HG02623 (cell line): Measurements from ENCODE around the gene ANP32D.
A peak's percentile ranks its signal among the peaks of the same experiment; 100 is the strongest.
"Not testable (repeated sequence)": the region's sequence is repeated elsewhere in the genome, so short reads cannot be mapped to it uniquely, and the experiment has no call there.

Experiments used
- ATAC-seq: cut with Tn5 transposase; IDR thresholded peaks from one replicate; pipeline ENCODE4 v1.9.1; 2021; ENCODE audit warnings: moderate library complexity; ENCODE audit not compliant: unreplicated experiment

The ANP32D gene

DNA sequence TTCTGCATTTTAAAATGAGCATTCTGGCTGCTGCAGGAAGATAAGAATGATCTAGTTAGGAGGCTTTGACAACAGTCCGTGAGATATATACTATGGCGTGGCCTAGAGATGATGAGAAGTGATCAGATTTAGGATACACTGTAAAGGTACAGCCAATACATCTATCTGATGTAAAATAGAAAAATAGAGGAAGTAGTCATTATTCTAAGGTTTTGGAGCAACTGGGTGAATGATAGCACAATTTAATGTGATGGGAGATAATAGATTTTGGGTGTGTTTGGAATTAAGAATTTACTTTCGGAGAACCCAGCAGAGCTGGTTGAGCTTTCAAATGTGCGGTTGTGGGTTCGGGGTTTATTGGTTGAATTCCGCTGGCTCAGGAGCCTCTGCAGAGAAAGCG is at the start of gene ANP32D:
Gene ANP32D, plus strand, starts transcription at position 301 of the 400 bp plus-strand sequence. CDS start 106 bp downstream, outside the sequence.
- ATAC-seq: no peak

DNA sequence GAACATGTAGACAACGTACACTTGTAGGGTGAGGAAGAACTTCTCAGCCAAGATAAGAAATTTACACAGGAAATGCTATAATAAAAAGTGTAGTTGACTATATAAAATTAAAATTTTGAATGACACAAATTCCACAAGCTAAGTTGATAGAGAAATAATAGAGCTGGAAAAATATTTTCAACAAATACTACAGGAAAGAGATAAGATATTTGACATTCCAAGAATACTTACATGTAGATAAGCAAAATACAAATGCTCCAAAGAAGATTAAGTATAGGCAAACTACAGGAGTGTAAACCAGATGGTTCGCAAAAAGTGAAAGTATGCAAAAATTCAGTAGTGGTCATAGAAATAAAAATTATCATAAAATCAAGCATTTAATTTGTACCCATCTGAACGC is 49.2 kb upstream of the ANP32D start:
- no peak for ATAC-seq

DNA sequence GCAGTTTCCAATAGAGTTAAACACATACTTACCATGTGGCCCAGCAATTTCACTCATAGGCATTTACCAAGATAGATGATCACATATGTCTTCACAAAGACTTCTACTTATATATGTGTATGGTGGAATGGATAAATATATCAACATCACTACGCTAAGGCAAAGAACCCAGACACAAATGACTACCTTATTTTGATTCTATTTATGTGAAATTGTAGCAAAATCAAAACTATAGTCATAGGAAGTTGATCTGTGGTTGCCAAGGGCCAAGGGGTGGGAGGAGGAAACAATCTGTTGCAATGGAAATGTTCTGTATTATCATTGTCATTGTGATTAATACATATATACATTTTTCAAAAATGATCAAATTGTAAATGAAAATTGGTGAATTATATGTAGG is 47.7 kb upstream of the ANP32D start:
- ATAC-seq: no peak

DNA sequence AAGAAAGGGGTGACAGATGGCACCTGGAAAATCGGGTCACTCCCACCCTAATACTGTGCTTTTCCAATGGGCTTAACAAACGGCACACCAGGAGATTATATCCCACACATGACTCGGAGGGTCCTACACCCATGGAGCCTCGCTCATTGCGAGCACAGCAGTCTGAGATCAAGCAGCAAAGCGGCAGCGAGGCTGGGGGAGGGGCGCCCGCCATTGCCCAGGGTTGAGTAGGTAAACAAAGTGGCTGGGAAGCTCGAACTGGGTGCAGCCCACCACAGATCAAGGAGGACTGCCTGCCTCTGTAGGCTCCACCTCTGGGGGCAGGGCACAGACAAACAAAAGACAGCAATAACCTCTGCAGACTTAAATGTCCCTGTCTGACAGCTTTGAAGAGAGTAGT is 38.3 kb upstream of the ANP32D start:
- ATAC-seq: not testable (repeated sequence)

DNA sequence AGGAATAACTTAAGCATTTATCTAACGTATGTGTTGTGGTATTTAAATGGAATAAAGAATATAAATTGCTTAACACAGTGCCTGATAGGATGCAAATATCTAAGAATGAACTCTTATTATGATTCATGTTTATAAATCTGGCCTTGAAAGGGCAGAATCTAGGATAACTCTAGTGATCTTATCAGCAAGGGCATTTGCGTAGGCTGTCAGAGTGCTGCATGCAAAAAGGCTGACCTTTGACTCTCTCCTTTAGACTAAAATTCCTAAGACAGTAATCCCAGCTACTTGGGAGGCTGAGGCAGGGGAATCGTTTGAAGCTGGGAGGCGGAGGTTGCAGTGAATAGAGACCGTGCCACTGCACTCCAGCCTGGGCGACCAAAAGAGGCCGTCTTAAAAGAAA is 31.3 kb upstream of the ANP32D start:
- no peak for ATAC-seq

DNA sequence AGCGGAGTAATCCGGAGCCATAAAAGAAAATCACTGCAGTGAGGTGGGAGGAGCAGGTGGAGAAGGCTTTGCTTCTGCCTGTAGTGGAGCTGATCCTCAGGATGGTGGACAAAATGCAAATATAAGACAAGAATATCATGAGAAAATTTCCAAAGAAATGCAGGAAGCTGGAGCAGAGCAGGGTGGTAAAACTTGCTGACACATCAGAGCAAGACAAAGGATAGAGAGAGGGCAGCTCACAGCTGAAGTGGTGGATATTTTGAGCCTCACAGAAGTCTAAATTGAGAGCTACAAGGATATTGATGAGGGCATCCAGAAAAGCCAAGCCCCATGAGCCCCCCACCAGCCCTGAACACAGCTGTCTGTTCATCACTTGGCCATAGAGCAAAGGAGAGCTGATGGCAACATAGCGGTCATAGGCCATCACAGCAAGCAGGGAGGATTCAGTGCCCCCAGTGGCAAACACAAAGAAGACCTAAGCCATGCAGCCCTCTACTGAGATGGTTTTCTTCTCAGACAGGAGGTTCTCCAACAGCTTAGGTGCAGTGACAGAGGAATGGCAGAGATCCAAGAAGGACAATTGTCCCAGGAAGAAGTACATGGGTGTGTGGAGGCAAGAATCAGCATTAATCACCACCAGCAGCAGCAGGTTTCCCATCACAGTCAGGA is 30.0 kb upstream of the ANP32D start:
- no peak for ATAC-seq

DNA sequence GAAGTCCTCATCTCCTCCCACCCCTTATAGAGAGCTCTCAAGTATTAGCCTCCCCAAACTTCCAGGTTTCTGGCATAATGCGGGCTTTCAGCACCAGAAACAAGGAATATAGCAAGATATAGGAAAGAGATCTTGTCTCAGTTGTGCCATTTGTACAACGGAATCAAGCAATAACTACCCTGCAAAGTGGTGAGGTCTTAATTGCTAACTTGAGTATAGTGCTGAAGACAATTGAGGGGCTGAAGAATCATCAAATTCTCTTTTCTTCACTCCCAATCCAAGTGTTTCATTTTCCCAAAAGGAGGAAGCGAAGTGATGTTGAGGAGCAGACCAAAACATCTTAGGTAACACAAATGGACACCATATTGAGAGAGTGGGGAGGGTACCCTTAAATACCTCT is 26.8 kb upstream of the ANP32D start:
- ATAC-seq: no peak

DNA sequence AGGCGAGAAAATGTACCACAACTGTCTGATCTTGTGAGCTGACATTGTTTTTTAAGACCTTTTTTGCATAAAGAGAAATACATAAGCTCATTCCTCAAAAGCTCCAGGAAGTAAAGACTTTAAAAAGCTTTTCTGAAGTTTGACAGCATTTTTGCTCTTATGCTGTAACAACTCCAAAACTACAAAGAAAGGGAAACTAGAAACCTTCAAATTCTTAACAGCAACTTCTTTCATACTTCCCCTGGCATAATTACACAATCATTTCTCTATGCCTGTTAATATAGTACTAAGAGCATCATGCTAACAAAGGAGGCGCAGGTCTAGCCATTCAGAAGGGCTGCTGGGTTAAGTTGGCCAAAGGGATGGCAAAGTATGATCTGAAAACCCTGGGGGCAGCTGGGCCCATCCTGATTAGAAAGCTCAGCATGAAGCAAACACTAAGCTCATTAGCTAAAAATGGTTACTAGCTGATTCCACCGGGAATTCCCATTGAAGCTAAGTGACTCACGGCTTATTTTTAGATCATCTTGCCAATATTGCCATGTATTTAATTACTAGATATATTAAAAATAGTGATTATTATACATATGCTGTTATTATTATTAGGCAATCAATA is 26.1 kb upstream of the ANP32D start:
- ATAC-seq: no peak

DNA sequence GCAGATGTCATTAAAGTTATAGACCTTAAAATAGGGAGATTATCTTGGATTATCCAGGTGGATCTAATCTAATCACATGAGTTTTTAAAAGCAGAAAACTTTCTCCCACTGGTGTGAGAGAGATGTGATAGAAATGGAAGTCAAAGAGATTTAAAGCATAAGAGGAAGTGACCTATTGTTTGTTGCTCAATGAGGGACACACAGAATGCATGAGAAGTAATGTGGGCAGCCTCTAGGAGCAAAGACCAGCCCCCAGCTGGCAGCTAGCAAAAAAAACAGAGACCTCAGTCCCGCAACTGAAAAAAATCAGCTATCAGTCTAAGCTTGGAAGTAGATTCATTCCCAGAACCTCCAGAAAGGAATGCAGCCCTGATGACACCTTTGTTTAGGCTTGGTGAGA is 24.6 kb upstream of the ANP32D start:
- no peak for ATAC-seq

DNA sequence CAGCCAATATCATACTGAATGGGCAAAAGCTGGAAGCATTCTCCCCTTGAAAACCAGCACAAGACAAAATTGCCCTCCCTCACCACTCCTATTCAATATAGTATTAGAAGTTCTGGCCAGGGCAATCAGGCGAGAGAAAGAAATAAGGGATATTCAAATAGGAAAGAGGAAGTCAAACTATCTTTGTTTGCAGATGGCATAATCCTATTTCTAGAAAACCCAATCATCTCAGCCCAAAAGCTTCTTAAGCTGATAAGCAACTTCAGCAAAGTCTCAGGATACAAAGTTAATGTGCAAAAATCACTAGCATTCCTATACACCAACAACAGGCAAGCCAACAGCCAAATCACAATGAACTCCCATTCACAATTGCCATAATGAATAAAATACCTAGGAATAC is 21.0 kb upstream of the ANP32D start:
- no peak for ATAC-seq

DNA sequence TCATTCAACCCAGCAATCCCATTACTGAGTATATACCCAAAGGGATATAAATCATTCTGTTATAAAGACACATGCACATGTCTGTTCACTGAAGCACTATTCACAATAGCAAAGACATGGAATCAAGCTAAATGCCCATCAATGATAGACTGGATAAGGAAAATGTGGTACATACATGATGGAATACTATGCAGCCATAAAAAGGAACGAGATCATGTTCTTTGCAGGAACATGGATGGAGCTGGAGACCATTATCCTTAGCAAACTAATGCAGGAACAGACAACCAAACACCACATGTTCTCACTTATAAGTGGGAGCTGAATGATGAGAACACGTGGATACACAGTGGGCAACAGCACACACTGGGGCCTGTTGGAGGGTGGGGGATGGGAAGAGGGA is 19.4 kb upstream of the ANP32D start:
- ATAC-seq: not testable (repeated sequence)

DNA sequence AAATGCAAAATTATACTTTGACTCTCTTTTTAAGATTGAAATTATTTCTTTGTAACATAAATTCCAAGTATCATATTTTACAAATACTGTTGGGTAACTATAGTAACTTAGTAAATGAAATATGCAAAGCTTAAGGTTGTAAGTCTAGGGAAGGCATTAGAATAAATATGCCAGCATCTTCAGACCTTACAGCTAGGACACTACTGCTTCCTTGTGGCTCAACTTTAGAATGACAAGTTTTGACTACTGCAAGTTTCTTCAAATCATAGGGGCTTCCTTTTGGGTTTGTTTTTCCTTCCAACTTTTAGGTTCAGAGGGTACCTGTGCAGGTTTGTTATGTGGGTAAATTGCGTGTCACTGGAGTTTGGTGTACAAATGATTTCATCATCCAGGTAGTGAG is 17.7 kb upstream of the ANP32D start:
- ATAC-seq: no peak

DNA sequence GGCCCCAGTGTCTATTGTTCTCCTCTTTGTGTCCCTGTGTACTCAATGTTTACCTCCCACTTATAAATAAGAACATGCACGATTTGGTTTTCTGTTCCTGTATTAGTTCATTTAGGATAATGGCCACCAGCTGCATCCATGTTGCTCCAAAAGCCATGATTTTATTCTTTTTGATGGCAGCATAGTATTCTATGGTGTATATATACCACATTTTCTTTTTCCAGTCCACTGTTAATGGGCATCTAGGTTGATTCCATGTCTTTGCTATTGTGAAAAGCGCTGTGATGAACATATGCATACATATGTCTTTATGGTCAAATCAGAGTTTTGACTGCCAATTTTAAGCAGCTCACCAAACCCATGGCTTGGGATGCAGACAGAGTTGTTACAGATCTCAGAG is 17.2 kb upstream of the ANP32D start:
- no peak for ATAC-seq

DNA sequence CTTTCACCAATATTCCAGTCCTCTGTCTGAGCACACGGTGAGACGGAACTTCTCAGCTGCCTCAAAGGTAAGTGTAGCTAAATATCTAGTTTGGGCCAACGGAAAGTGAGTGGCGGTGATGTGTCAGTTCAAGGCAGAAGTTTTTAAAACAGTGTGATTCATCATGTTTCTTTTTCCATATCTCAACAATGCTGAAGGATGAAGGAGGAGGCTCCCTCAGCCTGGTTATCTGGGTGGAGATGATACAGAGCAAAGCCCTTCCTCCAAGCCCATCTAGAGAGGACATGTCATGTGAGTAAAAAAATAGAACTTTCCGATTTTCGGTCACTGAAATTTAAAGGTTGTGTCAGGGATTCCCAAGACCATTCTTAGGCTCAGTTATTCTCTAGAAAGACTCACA is 13.1 kb upstream of the ANP32D start:
- no peak for ATAC-seq

DNA sequence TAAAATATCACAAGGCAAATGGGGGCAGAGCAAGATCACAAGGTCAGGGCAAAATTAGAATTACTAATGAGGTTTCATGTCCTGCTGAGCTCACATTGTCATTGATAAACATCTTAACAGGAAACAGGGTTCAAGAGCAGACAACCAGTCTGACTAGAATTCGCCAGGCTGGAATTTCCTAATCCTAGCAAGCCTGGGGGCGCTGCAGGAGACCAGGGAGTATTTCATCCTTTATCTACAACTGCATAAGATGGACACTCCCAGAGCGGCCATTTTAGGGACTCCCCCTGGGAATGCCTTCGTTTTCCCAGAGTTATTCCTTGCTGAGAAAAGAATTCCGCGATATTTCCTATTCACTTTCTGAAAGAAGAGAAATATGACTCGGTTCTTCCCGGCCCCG is 3.3 kb upstream of the ANP32D start:
- ATAC-seq: not testable (repeated sequence)

DNA sequence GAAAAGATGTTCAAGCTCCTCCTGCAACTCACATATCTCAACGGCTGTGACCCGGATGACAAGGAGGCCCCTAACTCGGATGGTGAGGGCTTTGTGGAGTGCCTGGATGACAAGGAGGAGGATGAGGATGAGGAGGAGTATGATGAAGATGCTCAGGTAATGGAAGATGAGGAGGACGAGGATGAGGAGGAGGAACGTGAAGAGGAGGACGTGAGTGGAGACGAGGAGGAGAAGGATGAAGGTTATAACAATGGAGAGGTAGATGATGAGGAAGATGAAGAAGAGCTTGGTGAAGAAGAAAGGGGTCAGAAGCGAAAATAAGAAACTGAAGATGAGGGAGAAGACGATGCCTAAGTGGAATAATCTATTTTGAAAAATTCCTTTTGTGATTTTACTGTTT is 702 bp downstream of the ANP32D start:
- ATAC-seq: no peak

DNA sequence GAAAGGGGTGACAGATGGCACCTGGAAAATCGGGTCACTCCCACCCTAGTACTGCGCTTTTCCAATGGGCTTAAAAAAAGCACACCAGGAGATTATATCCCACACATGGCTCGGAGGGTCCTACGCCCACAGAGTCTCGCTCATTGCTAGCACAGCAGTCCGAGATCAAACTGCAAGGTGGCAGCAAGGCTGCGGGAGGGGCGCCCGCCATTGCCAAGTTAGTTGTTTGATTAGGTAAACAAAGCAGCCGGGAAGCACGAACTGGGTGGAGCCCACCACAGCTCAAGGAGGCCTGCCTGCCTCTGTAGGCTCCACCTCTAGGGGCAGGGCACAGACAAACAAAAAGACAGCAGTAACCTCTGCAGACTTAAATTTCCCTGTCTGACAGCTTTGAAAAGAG is 2.1 kb downstream of the ANP32D start:
- not testable (repeated sequence) for ATAC-seq

DNA sequence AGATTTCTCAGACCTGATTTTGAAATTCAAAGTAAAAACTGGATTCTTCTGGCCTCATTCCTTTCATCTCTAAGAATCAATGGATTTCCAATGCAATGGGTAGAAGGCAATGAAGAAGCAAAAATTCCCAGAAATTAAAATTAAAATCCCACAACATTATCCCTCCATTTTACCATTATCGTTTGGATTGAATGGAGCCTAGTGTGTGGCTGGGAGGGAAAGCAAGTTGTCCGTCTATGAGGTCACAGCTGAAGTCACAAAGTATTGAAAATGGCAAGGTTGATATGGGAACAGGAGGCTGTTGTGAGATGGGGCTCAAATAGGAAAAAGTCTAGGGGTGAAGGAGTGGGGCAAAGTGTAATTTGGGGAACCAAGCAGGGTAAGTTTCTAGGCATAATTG is 9.8 kb downstream of the ANP32D start, which contains the start of gene C12orf54:
Gene C12orf54, plus strand, starts transcription at position 301 of the 400 bp plus-strand sequence. CDS start 799 bp downstream, outside the sequence.
- no peak for ATAC-seq

DNA sequence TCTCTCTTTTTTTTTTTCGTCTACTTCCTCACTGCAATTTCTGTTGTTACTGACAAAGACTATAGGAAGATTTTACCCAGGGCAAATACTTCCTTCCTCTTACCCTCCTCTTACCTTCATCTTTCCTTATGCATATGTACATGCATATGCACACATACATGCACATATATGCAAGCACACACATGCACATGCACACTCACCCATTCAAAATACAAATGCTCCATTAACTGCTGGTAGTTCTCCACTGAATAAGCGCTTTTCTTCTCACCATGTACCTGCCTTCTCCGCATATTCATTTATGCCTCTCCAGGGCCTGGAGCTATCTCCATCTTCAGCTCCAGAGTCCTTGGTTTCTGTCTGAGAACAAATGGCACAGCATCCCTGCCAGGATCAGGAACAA is 10.6 kb downstream of the ANP32D start:
- ATAC-seq: no peak

DNA sequence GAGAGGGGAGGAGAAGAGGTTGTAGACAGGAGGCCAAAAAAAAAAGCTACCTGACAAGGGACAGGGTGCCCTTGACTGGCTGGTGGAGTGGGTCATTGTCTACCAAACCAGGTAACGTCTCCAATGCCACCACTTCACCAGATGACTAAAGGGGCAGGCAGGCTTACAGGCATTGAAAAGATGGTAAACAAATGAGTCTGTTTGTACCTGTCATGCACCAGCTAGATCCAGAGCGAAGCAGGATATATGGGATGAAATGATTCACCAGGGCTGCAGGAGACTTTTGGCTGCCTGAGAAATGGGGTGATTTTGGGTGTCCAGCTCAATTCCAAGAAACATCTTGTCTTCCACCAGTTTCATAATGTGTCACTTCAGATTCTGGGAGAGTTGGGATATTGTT is 13.9 kb downstream of the ANP32D start:
- ATAC-seq: no peak

DNA sequence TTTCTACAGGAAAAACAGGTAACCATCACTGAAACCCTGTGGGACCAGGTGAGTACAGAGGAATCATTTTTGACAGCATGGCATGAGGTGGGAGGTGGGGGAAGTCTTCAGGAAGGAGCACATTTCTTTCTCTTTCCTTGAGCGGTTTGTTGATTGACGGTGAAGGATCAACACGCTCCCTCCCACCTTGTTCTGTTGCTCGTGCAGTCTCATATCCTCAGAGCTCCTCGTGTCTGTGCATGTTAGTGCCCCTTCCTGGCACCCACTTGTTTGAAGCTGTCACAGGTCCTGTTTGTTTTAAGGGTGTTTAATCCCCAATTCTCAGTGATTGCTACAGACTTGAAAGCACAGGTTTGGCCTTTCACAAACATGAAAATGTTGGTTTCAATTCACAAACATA is 14.3 kb downstream of the ANP32D start:
- no peak for ATAC-seq

DNA sequence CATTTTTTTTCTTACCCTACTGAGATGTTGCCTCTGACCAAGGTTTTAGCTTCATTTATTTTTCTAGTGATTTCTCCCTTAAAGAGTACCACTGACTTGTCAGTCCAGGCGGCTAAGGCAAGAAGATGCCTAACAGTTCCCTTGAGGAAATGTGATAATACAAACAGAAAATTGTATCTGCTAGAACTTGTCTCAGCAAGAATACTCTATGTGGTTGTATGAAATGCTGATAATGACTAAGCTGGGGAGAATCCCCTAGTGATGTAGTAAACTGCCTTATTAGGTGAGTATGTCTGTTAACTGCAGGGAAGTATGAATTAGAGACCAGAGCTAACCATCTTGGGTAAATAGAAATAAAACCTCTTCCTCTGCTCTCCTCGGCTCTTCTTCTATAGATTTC is 16.7 kb downstream of the ANP32D start:
- ATAC-seq: peak; percentile 86

DNA sequence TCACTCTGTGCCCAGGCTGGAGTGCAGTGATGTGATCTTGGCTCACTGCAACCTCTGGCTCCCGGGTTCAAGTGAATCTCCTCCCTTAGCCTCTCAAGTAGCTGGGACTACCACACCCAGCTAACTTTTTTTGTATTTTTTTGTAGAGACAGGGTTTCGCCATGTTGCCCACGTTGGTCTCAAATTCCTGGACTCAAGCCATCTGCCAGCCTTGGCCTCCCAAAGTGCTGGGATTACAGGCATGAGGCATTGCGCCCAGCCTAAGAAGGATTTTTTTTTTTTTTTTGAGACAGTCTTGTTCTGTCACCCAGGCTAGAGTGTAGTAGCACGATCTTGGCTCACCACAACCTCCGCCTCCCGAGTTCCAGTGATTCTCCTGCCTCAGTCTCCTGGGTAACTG is 17.1 kb downstream of the ANP32D start:
- not testable (repeated sequence) for ATAC-seq
